Measurements from ENCODE around the gene RPL3.

RPL3 gene

DNA sequence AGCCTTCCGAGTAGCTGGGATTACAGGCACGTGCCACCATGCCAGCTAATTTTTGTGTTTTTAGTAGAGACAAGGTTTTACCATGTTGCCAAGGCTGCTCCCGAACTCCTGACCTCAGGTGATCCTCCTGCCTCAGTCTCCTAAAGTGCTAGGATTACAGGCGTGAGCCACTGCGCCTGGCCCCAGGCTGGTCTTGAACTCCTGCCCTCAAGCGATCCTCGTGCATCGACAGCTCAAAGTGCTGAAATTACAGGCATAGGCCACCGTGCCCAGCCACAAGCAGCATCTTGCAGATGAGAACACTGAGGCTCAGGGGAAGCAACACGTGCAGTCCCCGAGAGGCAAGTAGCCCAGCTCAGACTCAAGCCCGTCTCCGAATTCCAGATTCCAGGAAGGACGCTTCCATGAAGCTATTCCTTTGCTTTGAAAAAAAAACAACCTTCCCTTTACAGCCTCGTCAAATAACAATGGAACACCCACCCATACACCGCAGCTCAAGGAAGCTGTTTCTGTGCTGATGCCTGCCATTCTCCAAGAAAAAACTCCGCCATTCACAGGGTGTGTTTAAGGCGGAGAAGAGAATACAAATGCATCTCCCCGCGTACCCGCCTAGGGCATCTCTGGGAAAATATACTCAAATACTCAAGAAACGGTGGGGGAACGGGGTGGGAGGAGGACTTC lies 40.1 kb downstream of the RPL3 start:
- no peak for DNase-seq

DNA sequence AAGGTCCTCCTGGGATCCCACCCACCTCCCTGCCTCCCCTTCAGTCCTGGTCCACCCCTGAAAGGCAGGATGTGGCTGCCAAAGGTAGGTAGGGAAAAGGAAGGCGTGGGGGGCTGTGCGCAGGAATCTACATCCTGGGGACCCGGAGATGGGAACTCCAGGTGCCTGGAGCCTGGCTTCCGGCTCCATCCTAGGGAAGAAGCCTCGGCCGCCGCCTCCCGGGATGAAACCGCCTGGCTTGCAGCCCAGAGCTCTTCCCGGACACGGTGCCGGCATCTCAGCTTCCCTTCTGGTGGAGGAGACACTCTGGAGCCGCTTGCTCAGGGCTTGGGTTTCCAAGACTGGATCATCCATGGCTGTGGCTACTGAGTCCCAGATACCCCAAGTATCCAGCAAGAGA lies 41.4 kb downstream of the RPL3 start:
- DNase-seq, result no peak

DNA sequence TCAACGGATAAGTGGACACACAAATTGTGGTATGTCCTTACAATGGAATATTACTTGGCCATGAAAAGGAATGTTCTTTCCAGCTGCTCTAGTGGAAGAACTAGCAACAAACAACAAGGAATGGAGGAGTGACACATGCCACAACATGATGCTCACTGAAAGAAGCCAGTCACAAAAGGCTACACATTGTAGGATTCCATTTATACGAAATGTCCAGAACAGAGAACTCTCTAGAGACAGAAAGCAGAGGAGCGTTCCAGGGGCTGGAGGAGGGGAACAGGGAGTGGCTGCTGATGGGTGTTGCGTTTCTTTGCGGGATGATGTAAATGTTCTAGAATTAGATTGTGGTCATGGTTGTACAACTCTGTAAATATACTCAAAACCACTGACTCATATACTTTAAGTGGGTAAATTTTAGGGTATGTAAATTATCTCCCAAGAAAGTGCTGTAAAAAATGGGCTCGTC lies 42.2 kb downstream of the RPL3 start:
- DNase-seq, result no peak

DNA sequence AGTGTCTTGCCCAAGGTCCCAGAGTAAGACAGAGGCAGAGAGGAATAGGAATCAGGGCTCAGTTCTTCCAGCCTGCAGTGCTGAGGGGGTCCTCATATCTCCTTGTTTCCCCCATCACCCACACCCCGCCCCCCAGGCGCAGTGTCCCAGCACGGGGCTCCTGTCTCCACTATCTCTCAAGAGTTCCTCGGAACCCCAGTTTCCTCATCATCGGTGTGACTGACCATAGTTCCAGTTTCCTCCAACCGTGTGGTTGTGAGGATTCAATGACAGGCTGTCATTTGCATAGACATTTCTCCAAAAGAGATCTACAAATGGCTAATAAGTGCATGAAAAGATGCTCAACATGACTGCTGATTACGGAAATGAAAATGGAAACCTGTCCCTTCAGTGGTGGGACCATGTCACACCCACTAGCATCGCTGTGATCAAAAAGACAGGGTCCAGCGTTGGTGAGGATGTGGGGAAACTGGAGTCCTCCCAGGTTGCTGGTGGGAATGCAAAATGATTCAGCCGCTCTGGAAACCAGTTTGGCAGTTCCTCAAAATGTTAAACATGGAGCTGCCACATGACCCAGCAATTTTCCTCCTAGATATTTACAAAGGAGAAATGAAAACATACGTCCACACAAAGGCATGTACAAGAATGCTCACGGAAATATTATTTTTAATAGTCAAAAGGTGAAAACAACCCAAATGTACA lies 42.8 kb downstream of the RPL3 start:
- no peak for DNase-seq

DNA sequence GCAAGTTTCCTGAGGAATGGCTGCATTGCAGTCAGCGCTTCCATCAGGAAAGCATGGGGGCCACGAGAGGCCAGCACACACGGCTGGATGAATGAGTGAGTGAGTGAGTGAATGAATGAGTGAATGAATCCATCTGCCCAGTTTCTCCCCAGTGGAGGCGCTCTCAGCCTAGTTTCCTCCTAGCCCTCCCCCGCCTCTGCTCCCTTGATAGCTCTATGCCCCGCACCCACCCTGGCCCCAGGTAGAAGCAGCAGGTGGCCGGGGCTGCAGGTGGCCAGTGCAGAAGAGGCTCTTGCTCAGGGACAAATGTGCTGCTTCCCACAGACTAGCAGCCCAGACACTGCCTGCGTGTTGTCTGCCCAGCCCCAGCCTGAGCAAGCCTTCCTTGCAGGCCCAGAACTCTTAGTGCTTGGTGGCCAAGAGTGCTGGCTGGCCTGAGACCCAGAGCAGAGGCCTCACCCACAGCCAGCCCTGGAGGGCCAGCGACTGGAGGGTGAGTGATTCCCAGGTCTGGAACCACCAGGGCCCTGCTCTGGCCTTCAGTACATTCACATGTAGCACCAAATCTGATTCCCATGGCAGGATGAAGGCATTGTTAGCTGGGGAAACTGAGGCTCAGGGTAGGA lies 43.5 kb downstream of the RPL3 start:
- no peak for DNase-seq

DNA sequence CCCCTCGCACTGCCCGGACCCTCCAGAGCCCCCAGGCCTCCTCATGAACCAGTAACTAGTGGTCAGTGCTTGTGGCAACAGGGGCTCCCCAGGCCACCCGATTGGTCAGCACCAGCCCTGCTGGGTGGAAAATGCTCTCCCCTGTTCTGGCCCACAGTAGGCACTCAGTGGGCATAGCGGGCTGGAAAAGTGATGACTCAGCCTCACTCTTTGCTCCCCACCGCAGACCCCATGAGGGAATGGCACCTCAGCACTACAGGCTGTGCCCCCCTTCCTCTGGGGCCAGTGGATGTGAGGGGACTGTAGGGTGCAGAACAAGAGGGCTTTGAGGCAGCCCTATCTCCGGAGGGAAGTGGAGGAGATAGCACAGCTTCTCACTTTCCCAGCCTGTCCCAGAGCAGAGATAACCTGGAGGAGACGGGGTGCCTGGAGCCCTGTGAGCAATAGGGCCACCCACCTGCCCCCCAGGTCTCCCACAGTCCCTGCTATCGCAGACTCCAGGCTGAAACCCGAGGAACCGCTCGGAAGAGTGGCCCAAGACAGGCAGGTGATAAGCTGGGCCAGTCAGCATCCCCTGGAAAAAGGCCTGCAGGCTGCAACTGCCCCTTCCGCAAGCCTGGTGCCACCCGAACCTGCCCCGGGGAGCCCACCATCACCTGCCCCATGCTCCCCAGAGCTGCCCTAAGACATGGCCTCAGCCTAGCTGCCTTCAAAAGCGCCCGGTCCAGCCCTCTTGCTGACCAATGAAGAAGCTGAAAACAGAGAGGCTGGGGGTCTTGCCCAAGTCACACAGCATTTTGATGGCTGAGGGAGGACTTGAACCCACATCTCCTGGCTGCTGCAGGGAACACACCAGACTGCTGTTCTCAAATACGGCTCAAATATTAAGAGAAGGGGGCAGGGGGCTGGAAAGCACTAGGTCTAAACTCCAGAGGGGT lies 45.2 kb downstream of the RPL3 start:
- no peak for DNase-seq

DNA sequence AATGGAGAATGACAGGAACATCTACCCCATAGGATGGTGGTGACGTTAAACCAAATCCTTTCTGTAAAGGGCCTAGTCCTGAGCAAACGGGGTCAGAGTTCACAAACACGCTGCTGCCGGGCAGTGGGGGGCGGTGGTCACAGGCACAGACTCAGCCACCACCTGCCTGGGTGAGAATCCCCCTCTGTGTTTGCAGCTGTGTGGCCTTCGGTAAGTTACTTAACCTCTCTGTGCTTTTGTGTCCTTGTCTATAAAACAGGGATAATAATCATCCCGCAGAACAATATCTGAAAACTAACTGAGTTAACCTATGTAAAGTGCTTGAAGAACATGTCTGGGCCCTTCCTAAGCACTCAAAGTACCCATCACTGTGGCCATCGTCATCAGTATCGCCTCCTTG lies 48.6 kb downstream of the RPL3 start:
- DNase-seq, result no peak

DNA sequence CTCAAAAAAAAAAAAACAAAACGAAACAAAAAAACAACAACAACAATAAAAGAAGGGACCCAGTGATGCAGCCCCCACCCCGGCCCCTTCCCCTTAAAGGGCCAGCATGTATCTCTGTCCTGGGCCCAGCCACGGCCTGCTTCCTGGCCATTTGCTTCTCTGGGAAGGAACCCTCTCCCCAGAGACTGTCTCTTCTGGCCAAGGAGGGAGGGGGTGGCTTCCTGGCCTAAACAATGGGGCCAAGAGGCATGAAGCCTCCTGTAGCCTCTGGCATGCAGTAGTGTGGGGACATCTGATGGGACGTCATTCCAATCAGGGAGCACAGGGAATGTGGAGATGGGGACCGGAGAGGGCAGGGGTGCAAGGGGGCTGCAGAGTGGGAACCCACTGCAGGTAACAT lies 49.1 kb downstream of the RPL3 start:
- DNase-seq, result no peak

DNA sequence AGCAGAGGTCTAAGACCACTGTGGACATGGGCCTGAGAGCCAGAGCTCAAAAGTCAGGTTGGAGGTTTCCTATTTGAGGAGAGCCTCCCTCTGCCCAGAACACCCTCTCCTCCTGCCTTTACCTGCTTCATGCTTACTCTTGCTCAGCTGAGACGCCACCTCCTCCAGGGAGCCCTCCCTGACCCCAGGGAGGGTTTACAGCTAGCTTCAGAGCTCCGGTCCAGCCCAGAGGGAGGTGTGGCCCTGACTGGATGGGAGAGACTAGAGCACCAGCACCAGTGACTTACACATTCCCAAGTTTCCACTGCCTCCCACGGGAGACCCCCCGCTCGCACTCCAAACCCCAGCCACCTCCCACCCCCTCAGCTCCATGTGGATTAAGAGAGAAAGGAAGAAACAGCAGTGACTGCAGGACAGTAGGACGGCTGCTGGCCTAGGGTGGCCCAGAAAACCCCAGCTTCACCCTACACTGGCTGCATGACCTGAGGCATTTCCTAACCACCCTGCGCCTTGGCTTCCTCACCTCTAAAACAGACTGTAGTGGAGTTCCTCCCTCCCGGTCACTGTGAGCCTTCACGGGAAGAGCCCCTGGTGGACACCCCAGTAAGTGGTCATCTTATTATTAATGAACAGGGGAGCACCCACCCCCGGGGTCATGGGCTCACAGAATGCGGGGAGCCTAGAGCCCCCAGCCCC lies 50.2 kb downstream of the RPL3 start:
- DNase-seq, result no peak

DNA sequence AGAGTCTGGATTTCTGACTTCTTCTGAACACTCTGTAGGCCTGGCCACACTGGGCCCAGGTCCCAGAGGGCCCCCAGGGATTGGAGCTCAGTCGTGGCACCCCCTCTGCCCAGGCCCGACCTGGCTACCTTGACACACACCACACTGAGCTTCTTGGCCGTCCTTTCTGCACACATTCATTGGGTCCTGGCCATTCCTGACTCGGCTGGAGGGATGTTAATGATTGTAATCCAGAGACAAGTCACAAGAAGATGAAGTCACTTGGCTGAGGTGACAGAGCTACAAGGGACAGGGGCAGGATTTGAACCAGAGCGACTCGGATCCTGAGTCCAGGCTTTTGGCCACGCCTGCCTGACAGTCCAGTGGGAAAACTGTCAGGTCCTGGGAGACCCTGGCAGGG lies 50.8 kb downstream of the RPL3 start:
- DNase-seq, result no peak

DNA sequence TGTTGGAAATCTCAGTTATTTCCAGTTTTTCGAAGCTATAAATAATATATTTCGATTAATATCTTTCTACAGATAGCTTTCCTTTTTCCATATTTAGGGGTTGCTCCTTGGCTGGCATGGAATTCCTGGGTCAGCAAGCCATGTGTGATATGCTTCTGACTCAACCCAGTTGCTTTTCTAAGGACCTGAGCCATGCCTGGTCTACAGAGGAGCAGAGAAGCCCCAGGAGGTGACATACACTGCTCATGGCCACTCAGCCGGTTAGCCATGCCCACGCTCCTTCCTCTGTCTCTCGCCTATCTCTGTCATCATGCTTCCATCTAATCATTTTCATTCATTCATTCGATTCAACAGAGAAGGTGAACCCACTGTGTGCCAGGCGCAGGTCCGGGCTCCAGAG lies 51.4 kb downstream of the RPL3 start:
- DNase-seq, result no peak

DNA sequence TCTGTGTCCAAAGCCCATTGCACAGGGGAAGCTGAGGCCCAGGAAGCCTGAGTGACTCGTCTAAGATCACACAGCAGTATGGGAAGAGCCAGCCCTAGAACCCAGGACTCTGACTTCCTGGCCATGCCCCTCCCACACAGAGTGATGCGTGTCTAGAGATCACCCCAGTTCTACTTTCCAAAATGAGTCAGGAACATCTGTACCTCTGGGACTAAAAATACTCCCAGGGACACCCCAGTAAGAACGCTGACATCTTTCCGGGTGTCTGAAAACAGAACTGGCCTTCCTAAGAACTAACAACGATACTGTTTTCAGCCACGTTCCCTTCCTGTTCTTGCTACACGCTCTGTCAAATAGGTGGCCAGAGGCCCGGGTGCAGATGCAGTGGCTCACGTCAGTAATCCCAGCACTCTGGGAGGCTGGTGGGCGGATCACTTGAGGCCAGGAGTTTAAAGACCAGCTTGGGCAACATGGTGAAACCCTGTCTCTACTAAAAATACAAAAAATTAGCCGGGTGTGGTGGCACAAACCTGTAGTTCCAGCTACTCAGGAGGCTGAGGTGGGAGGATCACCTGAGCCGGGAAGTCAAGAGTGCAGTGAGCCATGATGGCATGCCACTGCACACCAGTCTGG lies 52.9 kb downstream of the RPL3 start:
- no peak for DNase-seq

DNA sequence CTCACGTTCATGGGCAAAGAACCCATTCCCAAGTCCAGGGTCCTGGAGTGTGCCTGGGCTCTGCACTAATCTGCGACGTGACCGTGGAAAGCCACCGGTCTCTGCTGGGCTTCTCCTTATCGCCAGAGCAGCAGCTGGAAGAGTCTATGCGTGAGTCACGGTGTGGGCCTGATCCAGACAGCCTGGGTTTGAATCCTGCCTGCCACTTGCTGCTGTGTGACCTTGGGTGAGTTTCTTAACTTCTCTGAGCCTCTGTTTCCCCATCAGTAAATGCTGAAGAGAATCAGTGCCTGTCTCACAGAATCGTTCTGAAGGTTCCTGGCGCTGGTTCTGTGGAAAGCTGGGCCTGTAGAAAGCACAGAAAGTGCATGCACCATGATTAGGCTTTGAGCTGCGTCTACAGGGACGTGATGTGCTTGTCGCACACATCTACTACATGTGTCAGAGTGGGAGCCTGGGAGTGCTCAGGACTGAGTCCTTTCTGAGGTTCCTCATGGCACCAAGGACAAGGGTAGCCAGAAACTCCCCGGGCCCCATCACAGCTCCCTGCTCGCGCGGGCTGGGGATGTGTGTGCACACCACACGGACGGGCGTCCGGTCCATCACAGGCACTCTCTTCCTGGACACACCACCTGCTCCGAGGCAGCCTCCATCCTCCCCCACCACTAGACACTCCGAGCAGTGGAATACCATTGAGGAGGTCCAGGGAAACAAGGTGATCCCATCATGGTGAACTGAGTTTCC lies 54.1 kb downstream of the RPL3 start:
- no peak for DNase-seq

DNA sequence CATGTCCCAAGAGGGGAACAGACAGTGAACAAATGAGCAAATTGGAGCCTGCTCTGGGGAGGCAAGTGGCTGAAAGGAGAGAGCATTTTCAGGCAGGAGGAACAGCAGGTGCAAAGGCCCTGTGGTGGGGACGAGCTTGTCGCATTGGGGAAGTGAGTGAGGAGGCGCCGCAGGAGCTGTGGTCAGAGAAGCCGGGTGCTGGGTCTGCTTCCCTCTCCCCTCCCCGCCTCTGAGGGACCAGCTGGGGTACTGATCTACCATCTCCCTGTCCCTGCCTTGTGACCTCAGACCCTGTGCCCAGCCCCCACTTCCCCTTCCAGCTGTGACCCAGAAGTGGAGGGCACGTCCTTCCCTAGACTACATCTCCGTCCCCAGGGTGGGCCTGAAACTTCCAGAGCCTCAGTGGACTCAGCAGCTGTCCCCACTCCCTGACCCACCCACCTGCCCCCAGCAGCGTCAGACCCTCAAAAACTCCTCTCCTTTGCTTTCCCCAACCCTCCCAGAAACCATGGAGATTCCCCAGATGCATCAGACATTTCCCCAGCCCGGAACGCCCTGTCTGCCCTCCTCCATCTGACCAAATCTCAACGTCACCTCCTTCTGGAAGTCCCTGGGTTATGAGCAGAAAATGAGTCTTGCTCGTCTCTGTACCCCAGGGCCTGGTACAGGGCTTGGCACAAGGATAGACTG lies 54.9 kb downstream of the RPL3 start:
- DNase-seq, result no peak

DNA sequence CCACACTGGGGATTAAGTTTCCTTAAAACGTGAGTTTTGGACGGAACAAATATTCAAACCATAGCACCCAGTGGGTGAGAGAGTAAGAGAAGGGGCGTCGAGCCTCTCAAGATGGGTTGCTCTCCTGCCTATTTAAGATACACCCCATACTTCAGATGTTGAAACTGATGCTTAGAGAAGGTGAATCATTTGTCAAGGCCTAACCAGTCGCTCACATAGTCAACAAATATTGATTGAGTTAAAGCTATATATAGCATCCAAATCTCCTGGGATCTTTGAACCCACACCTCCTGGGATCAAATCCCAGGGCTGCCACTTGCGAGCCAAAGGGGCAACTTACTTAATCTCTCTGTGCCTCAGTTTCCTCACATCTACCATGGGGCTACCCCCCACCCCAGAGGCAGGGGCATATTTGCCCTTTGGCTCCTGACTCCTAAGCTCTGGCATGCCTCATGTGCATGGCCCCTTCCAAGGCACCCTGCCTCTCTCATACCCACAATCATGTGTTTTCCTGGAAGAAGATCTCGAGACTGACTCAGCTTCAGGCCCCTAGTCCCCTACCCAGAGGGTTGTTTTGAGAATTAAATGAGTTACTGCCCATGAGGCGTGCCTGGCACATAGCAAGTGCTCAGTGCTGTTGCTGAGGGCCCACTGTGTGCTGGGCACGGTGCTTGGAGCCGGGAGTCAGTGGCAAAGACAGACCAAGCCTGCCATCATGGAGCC lies 55.6 kb downstream of the RPL3 start:
- no peak for DNase-seq
